ENCODE results near the gene MAF.

The MAF gene

GRCh38 chr16:79587296-79587695 lies 13.2 kb downstream of the MAF start:
- no peak overlapping the region for H3K4me3 ChIP-seq (ENCODE audit: low read depth, low read length)
- no peak for DNase-seq (ENCODE audit: low read depth)
- TF ChIP-seq POLR2A (IDR thresholded peaks at IDR 0.05; ENCODE audit: extremely low read depth, insufficient read length), result no peak
- TF ChIP-seq CTCF (IDR thresholded peaks at IDR 0.05; ENCODE audit: low read depth, low read length), result no peak
- no peak for TF ChIP-seq MYC (IDR thresholded peaks at IDR 0.05; ENCODE audit: low read depth, low read length)
- TF ChIP-seq MAX (IDR thresholded peaks at IDR 0.05; ENCODE audit: low read depth, low read length), result no peak

GRCh38 chr16:79582789-79583188 lies 17.7 kb downstream of the MAF start:
- no peak for DNase-seq (ENCODE audit: low read depth)
- TF ChIP-seq MAX (IDR thresholded peaks at IDR 0.05; ENCODE audit: low read depth, low read length), result no peak
- no peak for TF ChIP-seq MYC (IDR thresholded peaks at IDR 0.05; ENCODE audit: low read depth, low read length)
- TF ChIP-seq POLR2A (IDR thresholded peaks at IDR 0.05; ENCODE audit: extremely low read depth, insufficient read length), result no peak
- TF ChIP-seq CTCF (IDR thresholded peaks at IDR 0.05; ENCODE audit: low read depth, low read length), result no peak
- no peak overlapping the region for H3K4me3 ChIP-seq (ENCODE audit: low read depth, low read length)

GRCh38 chr16:79580453-79581191 lies 19.9 kb downstream of the MAF start:
- TF ChIP-seq MAX (IDR thresholded peaks at IDR 0.05; ENCODE audit: low read depth, low read length) (no peak), CTCF (IDR thresholded peaks at IDR 0.05; ENCODE audit: low read depth, low read length) (no peak), POLR2A (IDR thresholded peaks at IDR 0.05; ENCODE audit: extremely low read depth, insufficient read length) (no peak), MYC (IDR thresholded peaks at IDR 0.05; ENCODE audit: low read depth, low read length) (no peak)
- DNase-seq (ENCODE audit: low read depth), result no peak
- H3K4me3 ChIP-seq (ENCODE audit: low read depth, low read length), result no peak overlapping the region

- H3K4me3 ChIP-seq (ENCODE audit: low read depth, low read length), result no peak overlapping the region
- no peak for DNase-seq (ENCODE audit: low read depth)
- TF ChIP-seq MAX (IDR thresholded peaks at IDR 0.05; ENCODE audit: low read depth, low read length) (no peak), POLR2A (IDR thresholded peaks at IDR 0.05; ENCODE audit: extremely low read depth, insufficient read length) (no peak), CTCF (IDR thresholded peaks at IDR 0.05; ENCODE audit: low read depth, low read length) (no peak), MYC (IDR thresholded peaks at IDR 0.05; ENCODE audit: low read depth, low read length) (no peak)
These were observed 23.9 kb downstream of the MAF start for GRCh38 chr16:79576602-79577001.

GRCh38 chr16:79573884-79574283 lies 26.7 kb downstream of the MAF start:
- no peak for DNase-seq (ENCODE audit: low read depth)
- TF ChIP-seq CTCF (IDR thresholded peaks at IDR 0.05; ENCODE audit: low read depth, low read length), result no peak
- no peak for TF ChIP-seq MAX (IDR thresholded peaks at IDR 0.05; ENCODE audit: low read depth, low read length)
- TF ChIP-seq MYC (IDR thresholded peaks at IDR 0.05; ENCODE audit: low read depth, low read length), result no peak
- no peak for TF ChIP-seq POLR2A (IDR thresholded peaks at IDR 0.05; ENCODE audit: extremely low read depth, insufficient read length)
- H3K4me3 ChIP-seq (ENCODE audit: low read depth, low read length), result no peak overlapping the region
